Gastroesophageal sphincter (tissue), 2 donors: ENCODE data around the gene MTA3.

Source experiments
- POLR2A ChIP-seq, 2 donors: fragments of 450-650 bp; IDR thresholded peaks; one replicate each; pipeline ENCODE4 v1.6.1; 2017; ENCODE audit warnings: antibody characterized with exemption in 2 of 2, mild to moderate bottlenecking in 2 of 2, moderate library complexity in 1 of 2
- POLR2AphosphoS5 ChIP-seq: sonication (generic); formaldehyde crosslinking; IDR thresholded peaks from one replicate; pipeline ENCODE4 v1.6.1; 2017; ENCODE audit warnings: antibody characterized with exemption

DNA sequence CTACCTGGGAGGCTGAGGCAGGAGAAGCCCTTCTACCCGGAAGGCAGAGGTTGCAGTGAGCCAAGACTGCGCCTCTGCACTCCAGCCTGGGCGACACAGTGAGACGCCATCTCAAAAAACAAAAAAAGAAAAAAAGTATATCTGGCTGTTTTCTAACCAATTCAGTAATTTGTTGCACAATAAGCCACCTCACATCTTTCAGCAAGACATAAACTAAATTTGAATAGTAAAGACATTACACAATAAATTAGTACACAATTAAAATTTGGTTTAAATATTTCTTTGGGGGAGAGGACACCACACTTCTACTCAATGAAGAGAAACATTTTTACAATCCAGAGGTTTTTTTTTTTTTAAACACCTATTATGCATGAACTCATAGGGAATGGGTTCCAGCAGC, 36.0 kb upstream of the MTA3 start:
- no peak for TF ChIP-seq POLR2A (IDR thresholded peaks at IDR 0.05)
- TF ChIP-seq POLR2AphosphoS5, result no peak
